A549 (cell line): ENCODE results near the gene TRIM25.

Experiments used
- CTCF ChIP-seq: fragments of >200 bp; sonication (Bioruptor Twin); formaldehyde crosslinking; IDR thresholded peaks from 3 replicates; pipeline ENCODE4 v1.5.1; 2016
- TF ChIP-seq, protein P1 (sequence below): fragments of 450-650 bp; IDR thresholded peaks from 2 replicates; pipeline ENCODE4 v1.6.1; 2014; ENCODE audit warnings: antibody characterized with exemption
- TF ChIP-seq, protein P2 (sequence below): fragments of >200 bp; sonication (Bioruptor Twin); formaldehyde crosslinking; IDR thresholded peaks from 3 replicates; pipeline ENCODE4 v1.6.1; 2016

DNA sequence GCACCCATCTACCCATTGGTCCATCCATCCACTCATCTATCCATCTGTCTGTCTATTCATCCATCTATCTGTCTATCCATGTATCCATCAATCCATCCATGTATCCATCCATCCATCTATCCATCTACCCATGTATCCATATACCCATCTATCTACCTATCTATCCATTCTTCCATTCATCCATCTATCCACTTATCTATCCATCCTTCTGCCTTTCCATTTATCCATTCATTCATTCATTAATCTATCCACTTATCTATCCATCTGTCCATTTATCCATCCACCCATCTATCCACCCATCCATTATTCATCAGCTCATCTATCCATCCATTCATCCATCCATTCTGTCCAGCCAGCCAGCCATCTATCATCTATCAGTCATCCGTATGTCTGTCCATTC is 21.5 kb downstream of the TRIM25 start:
- TF ChIP-seq, protein P1, sequence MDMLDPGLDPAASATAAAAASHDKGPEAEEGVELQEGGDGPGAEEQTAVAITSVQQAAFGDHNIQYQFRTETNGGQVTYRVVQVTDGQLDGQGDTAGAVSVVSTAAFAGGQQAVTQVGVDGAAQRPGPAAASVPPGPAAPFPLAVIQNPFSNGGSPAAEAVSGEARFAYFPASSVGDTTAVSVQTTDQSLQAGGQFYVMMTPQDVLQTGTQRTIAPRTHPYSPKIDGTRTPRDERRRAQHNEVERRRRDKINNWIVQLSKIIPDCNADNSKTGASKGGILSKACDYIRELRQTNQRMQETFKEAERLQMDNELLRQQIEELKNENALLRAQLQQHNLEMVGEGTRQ, result no peak
- TF ChIP-seq, protein P2, sequence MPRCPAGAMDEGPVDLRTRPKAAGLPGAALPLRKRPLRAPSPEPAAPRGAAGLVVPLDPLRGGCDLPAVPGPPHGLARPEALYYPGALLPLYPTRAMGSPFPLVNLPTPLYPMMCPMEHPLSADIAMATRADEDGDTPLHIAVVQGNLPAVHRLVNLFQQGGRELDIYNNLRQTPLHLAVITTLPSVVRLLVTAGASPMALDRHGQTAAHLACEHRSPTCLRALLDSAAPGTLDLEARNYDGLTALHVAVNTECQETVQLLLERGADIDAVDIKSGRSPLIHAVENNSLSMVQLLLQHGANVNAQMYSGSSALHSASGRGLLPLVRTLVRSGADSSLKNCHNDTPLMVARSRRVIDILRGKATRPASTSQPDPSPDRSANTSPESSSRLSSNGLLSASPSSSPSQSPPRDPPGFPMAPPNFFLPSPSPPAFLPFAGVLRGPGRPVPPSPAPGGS, result no peak
- no peak for TF ChIP-seq CTCF
